ENCODE data around the gene ZNF681.
A peak's percentile ranks its signal among the peaks of the same experiment; 100 is the strongest.

ZNF681 gene

DNA sequence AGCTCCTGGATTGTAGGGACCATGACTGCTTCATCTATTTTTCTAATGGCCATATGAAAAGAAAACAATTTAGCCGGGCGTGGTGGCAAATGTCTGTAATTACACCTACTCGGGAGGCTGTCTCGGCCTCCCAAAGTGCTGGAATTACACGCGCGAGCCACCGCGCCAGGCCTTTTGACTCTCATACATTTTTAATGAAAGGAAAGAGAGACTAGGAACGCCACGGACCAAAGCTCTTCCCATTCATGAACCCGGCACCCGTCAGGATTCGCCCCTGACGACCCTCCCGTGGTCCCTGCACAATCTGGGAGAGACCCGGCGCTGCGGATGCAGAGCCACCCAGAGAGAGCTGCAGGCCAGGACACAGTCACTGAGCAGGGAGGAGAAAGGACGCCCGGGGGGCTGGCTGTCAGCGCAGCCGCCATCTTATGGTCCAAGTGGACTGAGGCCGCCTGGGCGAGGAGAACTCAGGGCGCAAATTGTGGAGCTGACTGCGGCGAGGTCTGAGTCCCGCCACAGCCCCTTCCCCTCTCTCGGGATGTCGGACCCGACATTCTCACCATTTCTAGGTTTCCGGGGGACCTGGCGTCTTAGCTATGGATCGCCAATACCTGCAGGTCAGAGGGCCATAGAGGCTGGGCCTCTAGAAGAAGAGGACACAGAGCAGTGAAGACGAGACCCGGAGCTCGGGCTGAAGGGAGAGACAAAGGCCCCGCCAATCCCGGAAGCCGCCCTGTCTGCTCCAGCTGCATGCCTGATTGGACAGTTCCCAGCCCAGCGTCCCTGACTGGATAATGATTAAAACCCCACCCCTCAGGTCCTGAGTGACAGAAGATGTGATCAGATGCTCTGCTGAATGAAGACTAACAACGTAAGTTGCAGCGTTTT lies at the start of gene ZNF681:
Gene ZNF681 (minus strand): TSS at position 705 of the 888 bp plus-strand sequence. CDS start 142 bp downstream, at position 563.
- DNase-seq (ENCODE audit: low read depth), result peak; percentile 84
- H3K4me3 ChIP-seq (ENCODE audit: low read length), result peak within 1 kb of the TSS; percentile 79
- TF ChIP-seq CTCF (conservative IDR thresholded peaks at IDR 0.05; ENCODE audit: low read length), result no peak

DNA sequence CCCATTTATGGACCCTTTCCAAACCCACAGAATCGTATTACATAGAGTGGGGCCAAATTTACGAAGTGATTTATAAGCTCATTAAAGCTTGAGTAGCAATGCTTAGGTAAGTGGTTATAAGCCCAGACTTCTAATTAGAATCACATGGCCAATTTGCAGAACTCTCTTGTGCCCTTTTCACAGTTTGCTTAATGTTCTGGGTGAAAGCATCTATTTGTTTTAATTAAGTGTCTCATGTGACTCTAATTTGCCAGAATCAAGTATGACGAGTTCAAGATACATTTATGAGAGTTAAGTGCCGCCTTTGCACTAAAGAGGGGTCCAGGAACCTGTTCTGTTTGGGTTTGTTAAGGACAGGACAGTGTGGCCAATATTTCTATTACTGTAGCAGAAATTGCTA lies 46.0 kb upstream of the ZNF681 start:
- no peak for DNase-seq (ENCODE audit: low read depth)
- no peak for TF ChIP-seq CTCF (conservative IDR thresholded peaks at IDR 0.05; ENCODE audit: low read length)
- no peak overlapping the region for H3K4me3 ChIP-seq (ENCODE audit: low read length)

GRCh38 chr19:23802290-23802689 lies 43.6 kb upstream of the ZNF681 start:
- no peak overlapping the region for H3K4me3 ChIP-seq (ENCODE audit: low read length)
- no peak for TF ChIP-seq CTCF (conservative IDR thresholded peaks at IDR 0.05; ENCODE audit: low read length)
- no peak for DNase-seq (ENCODE audit: low read depth)

GRCh38 chr19:23801803-23802202 lies 43.1 kb upstream of the ZNF681 start:
- DNase-seq (ENCODE audit: low read depth), result no peak
- TF ChIP-seq CTCF (conservative IDR thresholded peaks at IDR 0.05; ENCODE audit: low read length), result no peak
- no peak overlapping the region for H3K4me3 ChIP-seq (ENCODE audit: low read length)

GRCh38 chr19:23800868-23801267 lies 42.2 kb upstream of the ZNF681 start:
- H3K4me3 ChIP-seq (ENCODE audit: low read length), result no peak overlapping the region
- DNase-seq (ENCODE audit: low read depth), result no peak
- no peak for TF ChIP-seq CTCF (conservative IDR thresholded peaks at IDR 0.05; ENCODE audit: low read length)

- no peak for DNase-seq (ENCODE audit: low read depth)
- H3K4me3 ChIP-seq (ENCODE audit: low read length), result no peak overlapping the region
- TF ChIP-seq CTCF (conservative IDR thresholded peaks at IDR 0.05; ENCODE audit: low read length), result no peak
Observed at GRCh38 chr19:23800271-23800670, 41.6 kb upstream of the ZNF681 start.

DNA sequence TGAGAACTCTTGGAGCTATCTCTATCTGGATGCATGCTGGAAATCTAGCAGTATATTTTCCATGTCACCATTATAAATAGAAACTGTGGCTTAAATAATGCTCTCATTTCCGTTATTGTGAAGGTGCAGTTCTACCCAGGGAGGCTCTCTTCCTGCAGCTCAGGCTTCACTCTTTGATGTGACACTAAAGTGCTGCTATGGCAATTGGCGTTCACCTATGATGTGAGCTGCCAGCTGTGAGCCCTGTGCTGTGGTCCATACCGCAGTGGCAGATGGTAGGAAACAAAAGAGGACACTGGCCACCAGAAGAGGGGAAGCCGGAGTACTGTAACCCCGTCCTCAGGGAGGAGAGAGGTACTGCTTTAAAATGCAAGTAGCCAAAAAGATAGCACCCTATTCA lies 40.6 kb upstream of the ZNF681 start:
- no peak overlapping the region for H3K4me3 ChIP-seq (ENCODE audit: low read length)
- no peak for DNase-seq (ENCODE audit: low read depth)
- no peak for TF ChIP-seq CTCF (conservative IDR thresholded peaks at IDR 0.05; ENCODE audit: low read length)

Measured in AG10803 (cell line).